SK-N-DZ (cell line): Measurements from ENCODE around the gene LRRC53. TPM values are rescaled to one million over a fixed set of nuclear protein-coding genes. Genes with fewer than 3 reads are reported as not detected.
A peak's percentile ranks its signal among the peaks of the same experiment; 100 is the strongest.

Experiments used
- DNase-seq: peaks from one replicate; pipeline ENCODE4 v3.0.0-alpha.2; 2015; ENCODE audit warnings: low spot score
- polyA plus RNA-seq, 2 experiments: library from polyadenylated mRNA; depleted of rRNA; stranded (reverse); fragments of >200 nt; gene quantifications; 2 replicates each; pipeline ENCODE4 v1.2.3, GENCODE V29; 2014

Gene LRRC53
- polyA plus RNA-seq (2014; cell fraction: cytosol; rRNA removed) = not detected in 2 replicates
- not detected in 2 replicates for polyA plus RNA-seq (2014; cell fraction: nucleus; rRNA removed)

- DNase-seq = no peak
Observed at GRCh38 chr1:74512170-74512915, at the start of gene LRRC53. LRRC53 (minus strand) TSS chr1:74512611; CDS start chr1:74483349, 29,262 bp downstream.

GRCh38 chr1:74549932-74550331 is 37.5 kb upstream of the LRRC53 start:
- no peak for DNase-seq

- peak; percentile 41 for DNase-seq
Observed at GRCh38 chr1:74548961-74549750, 36.7 kb upstream of the LRRC53 start.

GRCh38 chr1:74545821-74546220 is 33.4 kb upstream of the LRRC53 start:
- DNase-seq = no peak

- no peak for DNase-seq
Observed at GRCh38 chr1:74534241-74534640, 21.8 kb upstream of the LRRC53 start.

GRCh38 chr1:74531796-74532195 is 19.4 kb upstream of the LRRC53 start:
- no peak for DNase-seq

- DNase-seq = no peak
Observed at GRCh38 chr1:74530892-74531291, 18.5 kb upstream of the LRRC53 start.

GRCh38 chr1:74528123-74528522 is 15.7 kb upstream of the LRRC53 start:
- no peak for DNase-seq

- no peak for DNase-seq
Observed at GRCh38 chr1:74526708-74527107, 14.3 kb upstream of the LRRC53 start.

GRCh38 chr1:74523873-74524480 is 11.6 kb upstream of the LRRC53 start:
- DNase-seq = no peak

- DNase-seq = no peak
Observed at GRCh38 chr1:74522148-74522547, 9.7 kb upstream of the LRRC53 start.

- DNase-seq = no peak
Observed at GRCh38 chr1:74517599-74518051, 5.2 kb upstream of the LRRC53 start.

GRCh38 chr1:74513411-74514300 is 1.2 kb upstream of the LRRC53 start:
- no peak for DNase-seq

- peak; percentile 7 for DNase-seq
Observed at GRCh38 chr1:74508449-74508848, 4.0 kb downstream of the LRRC53 start.

GRCh38 chr1:74505928-74506710 is 6.3 kb downstream of the LRRC53 start:
- peak; percentile 50 for DNase-seq

GRCh38 chr1:74504933-74505512 is 7.4 kb downstream of the LRRC53 start:
- peak; percentile 81 for DNase-seq

GRCh38 chr1:74504125-74504932 is 8.1 kb downstream of the LRRC53 start:
- peak; percentile 79 for DNase-seq

GRCh38 chr1:74502858-74503257 is 9.6 kb downstream of the LRRC53 start:
- DNase-seq = no peak

- DNase-seq = no peak
Observed at GRCh38 chr1:74502432-74502831, 10.0 kb downstream of the LRRC53 start.
